D721Med (cell line): Measurements from ENCODE around the gene NCAPG2.
"Not testable (repeated sequence)": the region's sequence is repeated elsewhere in the genome, so short reads cannot be mapped to it uniquely, and the experiment has no call there.

ENCODE experiments used
- DNase-seq: peaks from one replicate; pipeline ENCODE4 v3.0.0; 2011; ENCODE audit warnings: low spot score; ENCODE audit not compliant: insufficient read length
- FAIRE-seq: peaks from 2 replicates; lab custom pipeline; 2011; peaks lifted over from hg19 to GRCh38; lab: Jason Lieb, UNC
- CTCF ChIP-seq: IDR thresholded peaks from 2 replicates; pipeline ENCODE4 v1.5.1; 2012; ENCODE audit warnings: mild to moderate bottlenecking, control low read depth; ENCODE audit not compliant: insufficient read depth; ENCODE audit errors: missing control alignments

Gene NCAPG2

GRCh38 chr7:158706710-158707590 is 2.3 kb upstream of the NCAPG2 start:
- no peak for DNase-seq
- FAIRE-seq = no peak
- no peak for TF ChIP-seq CTCF

GRCh38 chr7:158706273-158706704 is 1.7 kb upstream of the NCAPG2 start:
- no peak for TF ChIP-seq CTCF
- DNase-seq (no peak), FAIRE-seq (no peak)

GRCh38 chr7:158705234-158705850 is 738 bp upstream of the NCAPG2 start:
- no peak for DNase-seq
- no peak for TF ChIP-seq CTCF
- no peak for FAIRE-seq

- not testable (repeated sequence) for DNase-seq, FAIRE-seq
Observed at GRCh38 chr7:158703679-158704523, 703 bp downstream of the NCAPG2 start.

GRCh38 chr7:158702944-158703343 is 1.7 kb downstream of the NCAPG2 start:
- no peak for DNase-seq
- TF ChIP-seq CTCF = no peak
- no peak for FAIRE-seq

GRCh38 chr7:158702196-158702595 is 2.4 kb downstream of the NCAPG2 start:
- no peak for TF ChIP-seq CTCF
- DNase-seq (no peak), FAIRE-seq (no peak)

GRCh38 chr7:158700008-158700407 is 4.6 kb downstream of the NCAPG2 start:
- no peak for TF ChIP-seq CTCF
- DNase-seq = no peak
- no peak for FAIRE-seq
